Spleen (tissue), 7 donors: ENCODE results near the gene PHB1.

Experiments used
- CTCF ChIP-seq, 11 experiments: fragments of 200-600 bp in 7 of 11; fragments of 450-650 bp in 4 of 11; sonication (generic) in 4 of 11; IDR thresholded peaks in 8 of 11; conservative IDR thresholded peaks in 3 of 11; 1 replicate in 7 of 11; 2 replicates in 4 of 11; pipeline versions ENCODE4 v1.4.0 to v1.8.0; 2016 to 2021; ENCODE audit warnings: antibody characterized with exemption in 11 of 11, inconsistent platforms in 4 of 11, mild to moderate bottlenecking in 1 of 11
- POLR2A ChIP-seq, 3 donors: fragments of 450-650 bp; IDR thresholded peaks; one replicate each; pipeline ENCODE4 v1.5.1; 2017; ENCODE audit warnings: antibody characterized with exemption in 3 of 3, mild to moderate bottlenecking in 1 of 3
- POLR2AphosphoS5 ChIP-seq, 3 donors: sonication (generic); formaldehyde crosslinking; IDR thresholded peaks; one replicate each; pipeline ENCODE4 v1.5.1; 2017; ENCODE audit warnings: antibody characterized with exemption in 3 of 3
- donor health status: DM: no; HTN: no; CAD: no; lungs with moderate emphysema.
- donor health status: DM: no; HTN: no; CAD: no.
- donor health status: DM: no; HTN: no; CAD: no.

DNA sequence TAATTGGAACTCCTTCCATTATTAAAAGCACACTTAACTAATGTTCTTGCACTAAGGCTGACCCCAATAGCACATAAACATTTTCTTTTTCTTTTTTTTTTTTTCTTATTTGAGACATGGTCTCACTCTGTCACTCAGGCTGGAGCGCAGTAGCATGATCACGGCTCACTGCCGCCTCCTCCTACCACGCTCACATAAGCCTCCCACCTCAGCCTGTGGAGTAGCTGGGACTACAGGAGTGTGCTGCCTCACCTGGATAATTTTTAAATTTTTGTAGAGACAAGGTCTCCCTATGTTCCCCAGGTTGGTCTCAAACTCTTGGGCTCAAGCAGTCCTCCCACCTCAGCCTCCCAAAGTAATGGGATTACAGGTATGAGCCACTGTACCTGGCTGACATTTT, 51.4 kb downstream of the PHB1 start:
- TF ChIP-seq POLR2A (IDR thresholded peaks at IDR 0.05) (no peak), CTCF (IDR thresholded peaks at IDR 0.05 in 8 of 11, conservative IDR thresholded peaks at IDR 0.05 in 3 of 11) (no peak), POLR2AphosphoS5 (IDR thresholded peaks at IDR 0.05) (no peak)
